HUES48 (cell line): ENCODE results near the gene RBMS3.

Experiments
- H3K27ac ChIP-seq: one replicate; pipeline ENCODE4 v1.7.0; 2013; ENCODE audit warnings: low read depth, low read length, inconsistent platforms
- H3K27me3 ChIP-seq: 2 replicates; pipeline ENCODE4 v1.6.1; 2013; ENCODE audit warnings: mild to moderate bottlenecking, low read length; ENCODE audit not compliant: control insufficient read depth, insufficient read depth
- H3K36me3 ChIP-seq: 2 replicates; pipeline ENCODE4 v1.6.1; 2013; ENCODE audit warnings: low read length; ENCODE audit not compliant: control insufficient read depth, insufficient read depth
- H3K4me1 ChIP-seq: 2 replicates; pipeline ENCODE4 v1.6.1; 2013; ENCODE audit warnings: mild to moderate bottlenecking, low read length; ENCODE audit not compliant: control insufficient read depth, insufficient read depth
- H3K4me3 ChIP-seq: 2 replicates; pipeline ENCODE4 v1.5.1; 2013; ENCODE audit warnings: mild to moderate bottlenecking, low read depth, low read length
- H3K9ac ChIP-seq: 2 replicates; pipeline ENCODE4 v1.6.1; 2013; ENCODE audit warnings: mild to moderate bottlenecking, low read depth, low read length, moderate library complexity
- H3K9me3 ChIP-seq: 2 replicates; pipeline ENCODE4 v1.6.1; 2013; ENCODE audit warnings: low read length; ENCODE audit not compliant: control insufficient read depth, insufficient read depth

RBMS3 gene

DNA sequence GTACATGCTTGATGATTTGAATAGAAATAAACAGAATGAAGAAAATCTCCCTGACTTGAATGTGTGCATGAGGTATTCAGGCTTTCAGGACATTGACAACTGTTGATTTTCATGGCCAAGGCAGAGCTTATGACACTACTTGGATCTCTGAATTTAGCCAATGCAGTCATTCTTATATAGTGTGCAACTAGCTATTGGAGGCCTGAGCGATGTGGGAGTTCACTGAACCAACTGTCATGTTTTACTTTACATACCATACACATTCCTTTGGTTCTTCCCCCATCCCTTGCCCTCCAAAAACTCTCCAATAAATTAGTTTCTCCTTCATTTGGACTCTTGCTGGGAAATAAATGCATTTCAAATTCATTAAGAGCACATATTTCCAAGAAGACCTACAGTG is 460.4 kb downstream of the RBMS3 start:
- Histone ChIP-seq H3K4me3 (no peak overlapping the region), H3K9me3 (no peaks in the 10 kb centered on the region), H3K27ac (no peak overlapping the region), H3K36me3 (no peaks in the 10 kb centered on the region), H3K4me1 (peaks cover 12% of the 10 kb centered on the region), H3K27me3 (no peaks in the 10 kb centered on the region), H3K9ac (no peak overlapping the region)

DNA sequence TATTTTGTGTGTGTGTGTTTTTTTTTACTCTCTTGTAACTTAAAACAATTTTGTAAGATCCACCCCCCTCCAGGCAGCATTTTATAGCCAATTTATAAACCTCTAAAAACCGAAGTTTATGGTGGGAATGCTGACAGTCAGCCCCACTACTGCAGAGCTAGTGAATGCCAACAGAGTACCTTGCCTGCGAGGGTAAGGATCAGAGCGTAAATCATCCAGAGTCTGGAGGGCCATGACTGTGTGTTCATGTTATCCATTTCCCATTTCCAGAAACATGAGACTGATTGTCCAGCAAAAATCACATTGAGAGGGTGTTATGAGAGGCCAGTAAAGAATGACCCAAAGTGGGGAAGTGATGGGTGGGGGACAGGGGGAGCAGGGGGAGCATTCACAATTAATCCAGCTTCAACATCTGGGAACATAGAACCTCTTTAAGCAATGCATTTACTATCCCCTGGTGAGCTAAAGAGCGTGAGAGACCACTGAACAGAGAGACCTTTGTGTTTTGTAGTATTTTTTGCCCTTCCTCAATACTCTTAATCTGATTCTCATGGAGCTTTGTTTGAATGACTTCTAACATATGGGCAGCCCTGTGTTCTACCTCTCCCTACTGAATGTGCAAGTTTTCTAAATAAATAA is 464.5 kb downstream of the RBMS3 start:
- no peaks in the 10 kb centered on the region for H3K9me3 ChIP-seq
- no peak overlapping the region for H3K27ac ChIP-seq
- H3K4me1 ChIP-seq: 0 out of 2 replicates have a peak, but pooled peaks cover 2% of the 10 kb centered on the region
- no peaks in the 10 kb centered on the region for H3K36me3 ChIP-seq
- H3K9ac ChIP-seq: no peak overlapping the region
- no peaks in the 10 kb centered on the region for H3K27me3 ChIP-seq
- no peak overlapping the region for H3K4me3 ChIP-seq

DNA sequence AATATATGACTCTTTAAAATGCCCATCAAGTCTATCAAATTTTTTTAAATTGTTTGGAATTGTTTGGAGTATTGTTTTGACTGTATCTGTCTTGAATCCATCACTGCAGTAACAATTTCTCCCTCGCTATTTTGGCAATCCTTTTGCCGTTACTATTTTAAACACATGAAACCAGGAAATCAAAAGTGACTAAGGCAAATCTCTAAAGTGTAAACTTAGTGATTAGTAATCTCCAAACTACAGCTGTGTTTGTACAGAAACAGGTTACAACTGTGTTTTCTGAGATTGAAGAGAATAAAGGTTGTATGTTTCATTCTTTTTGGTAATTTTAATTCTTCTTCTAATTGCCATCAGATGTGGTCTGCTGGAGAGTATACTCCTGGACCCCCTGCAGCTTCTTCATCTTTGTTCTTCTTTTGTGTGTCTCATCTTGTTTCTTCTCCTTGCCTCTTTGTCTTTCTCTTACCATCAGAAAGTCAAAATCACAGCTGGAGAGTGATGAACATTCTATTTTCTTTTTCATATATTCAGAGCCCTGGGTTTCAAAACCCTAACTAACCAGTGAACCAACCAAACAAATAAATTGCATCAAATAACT is 465.4 kb downstream of the RBMS3 start:
- H3K27ac ChIP-seq: no peak overlapping the region
- H3K4me1 ChIP-seq: no peaks in the 10 kb centered on the region
- H3K9me3 ChIP-seq: no peaks in the 10 kb centered on the region
- no peak overlapping the region for H3K4me3 ChIP-seq
- no peak overlapping the region for H3K9ac ChIP-seq
- H3K27me3 ChIP-seq: no peaks in the 10 kb centered on the region
- H3K36me3 ChIP-seq: no peaks in the 10 kb centered on the region

DNA sequence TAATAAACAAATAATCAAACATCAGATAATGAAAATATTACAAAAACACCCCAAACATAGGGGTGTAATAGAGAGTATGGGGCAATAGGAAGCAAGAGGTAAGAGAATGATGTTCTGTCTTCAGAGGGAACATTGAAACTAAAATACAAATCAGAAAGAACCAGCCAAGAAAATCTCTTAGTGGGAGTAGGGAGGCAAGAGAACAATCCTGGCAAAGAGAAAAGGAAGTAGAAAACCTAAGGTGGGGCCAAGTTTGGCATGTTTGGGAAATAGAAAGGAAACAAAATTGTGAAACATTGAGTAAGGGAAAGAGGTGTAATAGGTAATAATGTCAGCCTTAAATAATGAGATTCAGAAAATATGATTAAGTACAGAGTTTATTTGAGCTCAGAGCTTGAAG is 467.1 kb downstream of the RBMS3 start:
- Histone ChIP-seq H3K36me3 (no peaks in the 10 kb centered on the region), H3K27me3 (no peaks in the 10 kb centered on the region), H3K27ac (no peak overlapping the region), H3K9me3 (no peaks in the 10 kb centered on the region), H3K4me3 (no peak overlapping the region), H3K4me1 (no peaks in the 10 kb centered on the region), H3K9ac (no peak overlapping the region)

DNA sequence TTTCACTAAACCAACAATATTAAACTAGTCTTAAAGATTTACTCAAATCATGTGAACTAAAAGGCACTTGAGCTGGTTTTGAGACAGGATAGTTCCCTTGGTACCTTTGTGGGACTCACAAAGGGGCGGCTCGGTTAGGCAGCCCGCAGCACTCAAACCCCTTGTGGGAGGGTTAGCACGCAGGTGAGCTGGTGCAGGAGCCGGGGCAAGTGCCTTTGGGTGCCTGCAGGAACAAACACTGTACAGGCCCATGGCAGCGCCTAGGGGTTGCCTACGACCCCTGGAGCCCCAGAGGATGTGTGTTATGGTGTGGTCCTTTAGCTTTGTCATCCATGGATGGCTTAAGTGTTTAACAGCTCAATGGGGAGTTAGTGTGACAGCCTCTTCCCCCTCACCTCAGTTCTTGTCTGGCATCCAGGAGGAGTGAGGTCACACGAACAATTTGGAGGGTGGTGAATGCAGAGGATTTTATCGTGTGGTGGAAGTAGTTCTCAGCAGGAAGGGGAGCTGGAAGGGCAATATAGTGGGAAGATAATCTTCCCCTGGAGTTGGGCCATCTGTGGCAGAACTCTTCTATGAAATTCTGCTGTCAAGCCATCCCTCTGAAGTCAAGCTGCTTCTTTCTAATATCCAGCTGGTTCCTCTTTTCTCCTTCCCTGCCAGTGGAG is 470.9 kb downstream of the RBMS3 start:
- Histone ChIP-seq H3K9ac (no peak overlapping the region), H3K27me3 (no peaks in the 10 kb centered on the region), H3K9me3 (no peaks in the 10 kb centered on the region), H3K27ac (no peak overlapping the region), H3K36me3 (no peaks in the 10 kb centered on the region), H3K4me1 (peaks cover 2% of the 10 kb centered on the region), H3K4me3 (no peak overlapping the region)

DNA sequence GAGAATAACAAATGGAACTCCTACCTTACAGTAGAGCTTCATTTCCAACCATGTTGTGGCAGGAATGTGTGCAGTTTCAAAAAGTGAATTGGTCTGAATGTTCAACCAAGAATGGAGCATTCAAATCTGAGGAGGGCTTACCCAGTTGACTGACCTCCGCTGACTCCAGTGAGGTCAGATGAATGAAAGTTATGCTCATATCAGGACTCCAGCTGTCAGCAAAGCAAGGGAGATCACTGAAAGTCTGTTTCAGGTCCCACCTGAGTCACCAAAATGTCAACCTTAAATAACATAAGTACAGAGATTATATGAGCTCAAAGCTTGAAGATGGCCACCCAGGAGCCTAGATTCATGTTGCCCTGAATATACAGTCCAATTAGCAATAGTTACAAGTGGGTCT is 473.5 kb downstream of the RBMS3 start:
- Histone ChIP-seq H3K9me3 (no peaks in the 10 kb centered on the region), H3K4me3 (no peak overlapping the region), H3K27me3 (no peaks in the 10 kb centered on the region), H3K9ac (no peak overlapping the region), H3K4me1 (peaks cover 17% of the 10 kb centered on the region), H3K36me3 (no peaks in the 10 kb centered on the region), H3K27ac (no peak overlapping the region)

DNA sequence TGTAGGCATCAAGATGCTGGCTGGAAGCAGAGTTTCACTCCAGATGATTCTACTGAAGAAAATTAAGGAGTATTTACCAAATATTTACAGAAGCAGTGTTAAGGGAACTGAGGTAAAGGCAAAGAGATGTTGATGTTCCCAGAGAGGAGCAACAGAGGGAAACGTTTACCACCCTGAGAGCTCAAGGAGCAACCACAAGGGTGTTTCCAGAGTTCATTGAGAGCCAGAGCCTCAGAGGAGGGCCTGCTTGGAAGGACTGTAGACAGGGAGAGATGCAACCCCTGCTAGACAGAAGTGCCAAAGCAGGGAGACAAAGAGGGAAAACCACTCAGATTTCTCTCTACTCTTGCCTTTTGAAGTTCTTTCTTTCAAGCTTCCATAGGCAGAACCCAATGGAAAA is 474.5 kb downstream of the RBMS3 start:
- no peaks in the 10 kb centered on the region for H3K36me3 ChIP-seq
- peaks cover 25% of the 10 kb centered on the region for H3K4me1 ChIP-seq
- H3K9me3 ChIP-seq: no peaks in the 10 kb centered on the region
- H3K27me3 ChIP-seq: no peaks in the 10 kb centered on the region
- no peak overlapping the region for H3K4me3 ChIP-seq
- no peak overlapping the region for H3K27ac ChIP-seq
- H3K9ac ChIP-seq: no peak overlapping the region

DNA sequence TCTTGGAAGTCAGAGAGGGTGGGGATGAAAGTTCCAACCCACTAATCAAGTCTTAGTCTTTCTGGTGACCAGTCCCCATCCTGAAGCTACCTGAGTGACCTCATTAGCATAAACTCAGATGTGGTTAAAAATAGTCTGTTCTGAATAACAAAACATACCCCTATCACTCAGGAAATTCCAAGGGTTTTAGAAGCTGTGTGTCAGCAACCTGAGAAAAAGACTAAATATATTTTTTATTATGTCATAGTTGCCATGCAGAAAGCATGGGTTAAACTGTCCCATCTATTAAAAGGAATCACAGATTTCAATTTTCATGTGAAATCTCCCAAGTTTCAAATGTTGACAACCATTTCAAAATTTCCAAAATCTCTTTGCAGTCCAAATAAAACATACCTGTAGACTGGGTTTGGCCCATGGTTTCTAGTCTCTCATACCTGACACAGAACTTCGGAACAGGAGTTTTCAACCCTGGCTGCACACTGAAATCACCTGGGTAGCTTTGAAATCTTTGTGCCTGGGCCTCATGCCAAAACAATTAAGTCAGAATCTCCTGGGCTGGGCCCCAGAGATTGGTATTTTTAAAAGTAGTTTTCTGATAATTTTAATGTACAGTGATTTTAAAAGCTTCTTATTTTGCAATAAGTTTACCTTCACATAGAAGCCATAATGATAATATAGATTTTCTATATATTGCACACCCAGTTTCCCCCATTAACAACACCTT is 476.3 kb downstream of the RBMS3 start:
- no peaks in the 10 kb centered on the region for H3K36me3 ChIP-seq
- H3K9ac ChIP-seq: no peak overlapping the region
- H3K4me3 ChIP-seq: no peak overlapping the region
- H3K9me3 ChIP-seq: no peaks in the 10 kb centered on the region
- no peak overlapping the region for H3K27ac ChIP-seq
- no peaks in the 10 kb centered on the region for H3K27me3 ChIP-seq
- peaks cover 25% of the 10 kb centered on the region for H3K4me1 ChIP-seq

DNA sequence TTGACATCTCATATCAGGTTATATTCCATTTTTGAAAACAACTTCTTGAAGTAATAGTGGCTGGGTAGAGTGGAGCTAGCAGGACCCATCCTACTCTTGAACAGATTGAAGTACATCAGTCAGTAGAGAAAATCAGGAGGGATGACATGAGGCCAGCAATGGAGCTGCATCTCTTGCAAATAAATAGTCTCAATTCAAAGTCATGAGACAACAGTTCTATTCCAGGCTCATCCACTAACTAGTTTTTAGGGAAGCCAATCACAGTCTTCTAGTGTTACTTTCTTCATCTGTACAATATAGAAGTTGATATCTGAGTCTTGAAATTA is 477.2 kb downstream of the RBMS3 start:
- no peak overlapping the region for H3K4me3 ChIP-seq
- no peaks in the 10 kb centered on the region for H3K27me3 ChIP-seq
- no peaks in the 10 kb centered on the region for H3K36me3 ChIP-seq
- no peak overlapping the region for H3K27ac ChIP-seq
- no peaks in the 10 kb centered on the region for H3K9me3 ChIP-seq
- H3K9ac ChIP-seq: no peak overlapping the region
- peaks cover 25% of the 10 kb centered on the region for H3K4me1 ChIP-seq

DNA sequence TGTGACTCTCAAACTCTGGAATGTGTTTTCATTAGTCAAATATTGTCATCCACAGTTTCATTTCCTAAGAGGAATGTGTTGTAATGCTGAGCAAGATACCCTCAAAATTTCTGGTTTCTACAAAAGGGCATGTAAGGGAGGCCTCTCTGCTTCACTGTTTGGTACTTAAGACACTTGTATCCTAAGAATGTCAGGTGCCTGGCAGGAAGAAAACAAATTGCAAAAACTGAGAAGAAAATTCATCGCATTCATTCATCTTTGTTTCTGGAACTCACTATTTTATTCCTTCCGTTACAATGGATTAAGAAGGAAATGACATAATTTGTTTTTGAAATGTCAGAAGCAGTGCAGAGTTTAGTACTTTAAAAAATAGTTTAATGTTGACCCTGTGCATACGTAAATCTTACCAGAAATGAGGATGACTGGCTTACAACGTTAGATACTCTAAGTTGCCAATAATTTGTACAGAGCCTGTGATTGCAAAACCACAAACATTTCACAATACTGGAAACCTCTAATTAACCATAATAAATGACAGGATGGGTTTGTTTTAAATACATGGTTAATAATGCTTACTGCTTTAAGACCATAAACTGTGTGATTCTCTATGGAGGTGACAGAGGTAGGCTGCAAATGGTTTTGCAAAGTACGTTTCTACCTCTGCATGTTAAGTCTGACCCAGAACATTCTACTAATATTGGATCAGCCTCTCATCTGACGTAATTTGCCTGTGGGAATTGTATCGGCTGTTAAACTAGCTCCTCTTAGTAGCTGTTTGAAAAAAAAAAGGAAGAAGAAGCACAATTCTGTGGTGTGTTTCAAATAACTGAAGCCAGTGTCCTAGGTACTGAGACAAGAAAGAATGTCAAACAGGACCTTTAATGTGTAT is 477.8 kb downstream of the RBMS3 start:
- Histone ChIP-seq H3K4me1 (peaks cover 25% of the 10 kb centered on the region), H3K4me3 (no peak overlapping the region), H3K36me3 (no peaks in the 10 kb centered on the region), H3K27me3 (no peaks in the 10 kb centered on the region), H3K9ac (no peak overlapping the region), H3K27ac (no peak overlapping the region), H3K9me3 (no peaks in the 10 kb centered on the region)
